Effector memory CD8-positive, alpha-beta T cell (primary cell): Measurements from ENCODE around the gene CLIC1.

ENCODE experiments used
- ATAC-seq: fragments of 150-1000 bp; cut with Tn5 transposase; replicated peaks from 2 replicates; pipeline ENCODE4 v1.10.0; 2021; ENCODE audit warnings: mild to moderate bottlenecking, moderate library complexity
- DNase-seq, 3 experiments: peaks; one replicate each; pipeline ENCODE4 v3.0.0; 2021
- H3K27ac Mint-ChIP-seq, 2 donors: one replicate each; pipeline ENCODE4 v1.8.0; 2022; ENCODE audit warnings: mild to moderate bottlenecking in 2 of 2, mixed read lengths in 2 of 2, moderate library complexity in 2 of 2
- H3K27me3 Mint-ChIP-seq, 2 donors: one replicate each; pipeline ENCODE4 v1.8.0; 2022; ENCODE audit warnings: mixed read lengths in 2 of 2
- H3K36me3 Mint-ChIP-seq: one replicate; pipeline ENCODE4 v1.8.0; 2022; ENCODE audit warnings: mild to moderate bottlenecking, moderate library complexity, mixed read lengths; ENCODE audit not compliant: insufficient read depth
- H3K4me1 Mint-ChIP-seq, 2 donors: one replicate each; pipeline ENCODE4 v1.8.0; 2022; ENCODE audit warnings: low read depth in 2 of 2, mixed read lengths in 2 of 2
- H3K4me3 Mint-ChIP-seq, 2 donors: one replicate each; pipeline ENCODE4 v1.8.0; 2022; ENCODE audit warnings: mild to moderate bottlenecking in 2 of 2, mixed read lengths in 2 of 2, moderate library complexity in 2 of 2
- H3K9me3 Mint-ChIP-seq, 2 donors: one replicate each; pipeline ENCODE4 v1.8.0; 2022; ENCODE audit warnings: mixed read lengths in 2 of 2

CLIC1 gene

DNA sequence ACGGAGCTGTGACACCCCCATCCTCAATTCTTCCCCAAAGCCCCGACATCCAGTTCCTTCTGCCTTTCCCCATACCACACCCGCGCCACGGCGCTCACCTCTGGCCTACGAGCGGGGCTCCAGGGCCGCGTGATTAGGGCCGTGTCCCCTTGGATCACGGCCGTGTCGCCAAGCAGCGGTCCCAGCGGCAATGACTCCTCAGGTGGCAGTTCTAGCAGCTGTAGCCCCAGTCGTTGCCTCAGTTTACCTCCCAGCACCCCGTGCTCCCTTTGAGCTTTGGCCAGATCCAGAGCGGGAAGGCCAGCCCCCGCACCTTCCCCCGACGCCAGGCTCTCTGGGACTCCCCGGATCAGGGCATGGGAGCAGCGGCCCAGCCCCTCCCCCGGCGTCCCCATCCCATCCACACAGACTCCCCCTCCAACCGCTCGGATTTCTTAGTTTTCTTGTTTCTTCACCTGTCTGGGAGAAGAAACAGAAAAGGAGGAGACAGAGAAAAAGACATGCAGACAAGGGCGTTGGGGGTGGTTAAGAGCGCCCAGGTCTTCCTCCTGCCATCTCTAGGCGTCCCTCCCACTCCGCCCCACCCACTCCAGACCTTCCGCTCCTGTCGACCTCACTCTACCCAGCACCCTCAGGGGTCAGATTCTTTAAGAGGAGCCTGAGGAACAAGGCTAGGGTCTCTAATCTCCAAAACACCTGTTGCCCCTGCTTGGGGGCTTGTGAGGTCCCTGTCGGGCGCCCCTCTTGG is 7.4 kb downstream of the CLIC1 start, which contains the start of gene DDAH2:
Gene DDAH2 (minus strand): TSS at position 533 of the 748 bp plus-strand sequence. CDS start 138 bp downstream, at position 395.
- Mint-ChIP-seq H3K4me3 (peak within 1 kb of the TSS; percentile 95 to 97), H3K36me3 (peaks cover 44% of the 10 kb centered on the region), H3K27me3 (no peaks in the 10 kb centered on the region), H3K9me3 (no peaks in the 10 kb centered on the region), H3K4me1 (peaks cover 38 to 44% of the 10 kb centered on the region in 2 donors), H3K27ac (peak within 1 kb of the TSS; percentile 81 to 83)
- ATAC-seq (peak; percentile 20), DNase-seq (no peak)

DNA sequence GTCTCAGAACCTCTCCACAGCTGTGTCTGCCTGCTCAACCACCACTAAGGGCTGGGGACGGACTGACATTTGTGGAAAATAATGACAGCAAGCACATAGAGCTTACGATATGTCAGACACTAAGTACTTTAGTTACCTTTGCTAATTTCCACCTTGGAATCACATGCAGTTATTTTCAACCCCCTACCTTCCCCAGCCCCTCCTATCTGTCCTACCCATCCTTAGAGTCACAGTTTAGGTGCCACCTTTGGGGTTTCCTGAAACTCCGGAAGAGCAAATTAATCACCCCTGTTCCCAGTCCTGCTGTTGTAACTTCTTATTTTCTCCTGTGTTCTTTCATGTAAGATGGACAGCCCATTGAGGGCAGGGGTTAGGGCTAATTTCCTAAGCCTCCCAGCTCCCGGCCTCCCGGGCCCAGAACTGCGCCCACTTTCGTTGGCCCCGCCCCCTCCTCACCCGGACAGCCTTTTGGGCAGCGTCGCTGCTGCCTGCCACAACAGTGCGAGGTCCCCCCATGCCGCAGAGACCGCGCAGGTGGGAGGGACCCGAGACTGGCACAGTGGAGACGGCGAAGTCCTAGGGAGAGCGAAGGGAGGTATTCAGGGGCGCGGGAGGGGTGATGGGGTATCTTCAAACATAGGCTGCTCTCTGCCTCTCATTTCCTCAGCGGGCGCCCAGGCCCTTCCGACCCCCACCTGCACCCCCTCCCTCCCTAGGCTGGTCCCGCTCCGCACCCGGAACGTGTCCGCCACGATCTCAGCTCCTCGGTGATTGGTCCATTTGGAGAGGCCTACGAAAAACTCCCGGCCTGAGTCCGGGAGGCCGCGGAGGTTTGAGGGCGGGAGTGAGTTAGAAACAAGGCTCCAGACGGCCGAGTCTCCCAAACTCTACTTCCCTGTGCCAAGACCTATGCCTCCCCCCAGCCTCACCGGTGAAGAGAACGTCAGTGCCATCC is 8.3 kb downstream of the CLIC1 start:
- H3K9me3 Mint-ChIP-seq: no peaks in the 10 kb centered on the region
- peaks cover 28 to 41% of the 10 kb centered on the region in 2 donors for H3K4me1 Mint-ChIP-seq
- ATAC-seq (no peak), DNase-seq (no peak)
- H3K4me3 Mint-ChIP-seq: peak overlapping the region; percentile 95 to 97
- peaks cover 35% of the 10 kb centered on the region for H3K36me3 Mint-ChIP-seq
- H3K27ac Mint-ChIP-seq: peak overlapping the region in 1 of 2 donors; percentile 3
- H3K27me3 Mint-ChIP-seq: no peaks in the 10 kb centered on the region

DNA sequence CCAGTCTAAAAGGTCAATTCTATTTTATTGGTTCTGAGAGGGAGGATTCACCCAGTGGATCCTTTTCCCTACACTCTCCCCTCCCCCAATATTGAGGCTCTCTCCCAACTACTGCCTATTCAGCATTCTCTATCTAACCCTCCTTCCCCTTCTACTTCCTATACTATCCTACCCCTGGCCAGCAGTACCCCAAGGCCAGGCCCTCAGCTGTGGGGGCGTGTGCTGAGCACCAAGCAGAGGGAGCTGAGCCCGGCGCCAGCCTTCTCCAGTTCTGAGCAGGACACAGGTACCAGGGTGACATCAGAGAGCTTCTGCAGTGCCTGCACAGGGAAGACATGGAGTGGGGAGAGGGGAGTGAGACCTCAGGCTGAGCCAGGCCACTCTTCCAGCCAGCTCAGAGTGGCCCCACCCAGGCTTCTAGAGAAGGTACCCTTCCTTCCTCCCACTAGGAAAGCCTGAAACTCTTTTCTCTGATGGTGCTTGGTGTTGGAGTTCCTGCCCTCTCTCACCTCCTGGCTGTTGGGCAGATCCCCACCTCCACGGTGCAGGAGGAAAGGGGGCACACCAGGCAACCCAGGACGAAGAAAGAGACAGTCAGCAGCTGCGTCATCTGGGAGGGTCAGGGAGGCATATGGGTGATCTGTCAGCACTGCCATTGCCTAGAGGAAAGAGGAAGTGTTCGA is 9.2 kb downstream of the CLIC1 start:
- Mint-ChIP-seq H3K36me3 (peaks cover 32% of the 10 kb centered on the region), H3K4me3 (peak overlapping the region; percentile 58 to 95), H3K27me3 (no peaks in the 10 kb centered on the region), H3K27ac (peak overlapping the region; percentile 3 to 35), H3K9me3 (no peaks in the 10 kb centered on the region), H3K4me1 (peaks cover 27 to 41% of the 10 kb centered on the region in 2 donors)
- DNase-seq (no peak), ATAC-seq (peak; percentile 28)

DNA sequence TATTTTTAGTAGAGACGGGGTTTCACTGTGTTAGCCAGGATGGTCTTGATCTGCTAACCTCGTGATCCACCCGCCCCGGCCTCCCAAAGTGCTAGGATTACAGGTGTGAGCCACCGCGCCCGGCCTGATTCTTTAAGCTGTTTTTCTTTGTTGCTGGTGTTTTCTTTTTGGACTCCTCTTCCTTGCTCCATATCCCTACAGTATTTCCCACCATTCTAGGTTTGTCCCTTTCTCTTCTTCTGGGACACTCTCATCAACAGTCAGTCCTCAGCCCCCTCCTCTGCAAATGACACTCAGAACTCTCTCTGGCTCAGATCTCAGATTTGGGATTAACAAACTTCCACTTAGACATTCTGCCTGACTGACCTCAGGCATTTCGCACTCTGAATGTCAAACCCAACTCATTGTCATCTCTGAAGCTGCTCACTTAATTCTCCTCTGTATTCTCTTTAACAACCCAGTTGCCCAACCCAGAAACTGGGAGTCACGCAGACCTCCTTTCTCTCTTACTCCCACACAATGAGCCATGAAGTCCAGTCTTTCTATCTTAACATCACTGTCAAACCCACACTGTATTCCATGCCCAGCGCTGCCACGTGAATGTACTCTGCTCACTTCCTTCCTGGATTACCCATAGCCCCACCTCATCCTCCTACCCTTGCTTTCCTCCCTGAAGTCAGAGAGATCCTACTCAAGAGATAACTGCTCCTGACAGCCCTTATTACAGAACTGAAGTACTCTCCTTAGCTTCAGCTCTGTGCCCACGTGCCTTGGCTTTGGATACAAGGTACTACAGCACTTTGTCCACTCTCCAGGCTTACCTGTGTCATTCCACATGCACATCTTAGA is 10.6 kb downstream of the CLIC1 start:
- peaks cover 20 to 38% of the 10 kb centered on the region in 2 donors for H3K4me1 Mint-ChIP-seq
- DNase-seq (no peak), ATAC-seq (no peak)
- H3K4me3 Mint-ChIP-seq: no peak overlapping the region
- H3K9me3 Mint-ChIP-seq: no peaks in the 10 kb centered on the region
- H3K27ac Mint-ChIP-seq: peak overlapping the region in 1 of 2 donors; percentile 53
- peaks cover 18% of the 10 kb centered on the region for H3K36me3 Mint-ChIP-seq
- no peaks in the 10 kb centered on the region for H3K27me3 Mint-ChIP-seq

DNA sequence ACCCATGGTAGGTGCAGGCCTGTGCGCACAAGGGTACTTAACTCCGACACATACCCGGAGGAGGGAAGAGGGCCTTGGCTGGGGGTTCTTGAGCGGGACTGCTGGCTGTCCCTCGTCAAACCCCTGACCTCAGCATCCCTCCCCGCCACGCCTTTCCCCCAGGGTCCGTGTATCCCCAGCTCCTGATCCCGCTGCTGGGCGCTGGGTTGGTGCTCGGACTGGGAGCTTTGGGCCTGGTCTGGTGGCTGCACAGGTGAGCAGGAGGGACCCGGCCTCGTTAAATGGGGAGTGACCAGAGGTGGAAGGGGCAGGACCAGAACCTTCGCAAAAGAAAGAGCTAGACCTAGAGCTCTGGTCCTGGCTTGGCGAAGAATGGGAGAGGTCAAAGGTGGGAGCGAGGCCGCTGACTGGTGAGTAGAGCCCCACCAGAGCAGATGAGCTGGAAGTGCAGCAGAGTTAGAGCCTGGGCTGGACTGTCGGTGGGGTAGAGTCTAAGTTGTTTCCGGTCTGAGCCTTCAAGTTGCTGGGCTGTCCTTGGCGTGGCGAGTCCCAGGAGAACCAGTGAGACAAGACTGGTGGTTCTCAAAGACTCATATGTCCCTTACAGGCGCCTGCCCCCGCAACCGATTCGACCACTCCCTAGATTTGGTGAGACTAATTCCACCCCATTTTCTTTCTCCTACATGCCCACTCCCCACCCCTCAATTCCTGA is 12.2 kb downstream of the CLIC1 start:
- DNase-seq (no peak), ATAC-seq (no peak)
- H3K4me3 Mint-ChIP-seq: no peak overlapping the region
- no peaks in the 10 kb centered on the region for H3K27me3 Mint-ChIP-seq
- peaks cover 7 to 26% of the 10 kb centered on the region in 2 donors for H3K4me1 Mint-ChIP-seq
- peaks cover 6% of the 10 kb centered on the region for H3K36me3 Mint-ChIP-seq
- H3K27ac Mint-ChIP-seq: peak overlapping the region; percentile 33 to 44
- no peaks in the 10 kb centered on the region for H3K9me3 Mint-ChIP-seq

DNA sequence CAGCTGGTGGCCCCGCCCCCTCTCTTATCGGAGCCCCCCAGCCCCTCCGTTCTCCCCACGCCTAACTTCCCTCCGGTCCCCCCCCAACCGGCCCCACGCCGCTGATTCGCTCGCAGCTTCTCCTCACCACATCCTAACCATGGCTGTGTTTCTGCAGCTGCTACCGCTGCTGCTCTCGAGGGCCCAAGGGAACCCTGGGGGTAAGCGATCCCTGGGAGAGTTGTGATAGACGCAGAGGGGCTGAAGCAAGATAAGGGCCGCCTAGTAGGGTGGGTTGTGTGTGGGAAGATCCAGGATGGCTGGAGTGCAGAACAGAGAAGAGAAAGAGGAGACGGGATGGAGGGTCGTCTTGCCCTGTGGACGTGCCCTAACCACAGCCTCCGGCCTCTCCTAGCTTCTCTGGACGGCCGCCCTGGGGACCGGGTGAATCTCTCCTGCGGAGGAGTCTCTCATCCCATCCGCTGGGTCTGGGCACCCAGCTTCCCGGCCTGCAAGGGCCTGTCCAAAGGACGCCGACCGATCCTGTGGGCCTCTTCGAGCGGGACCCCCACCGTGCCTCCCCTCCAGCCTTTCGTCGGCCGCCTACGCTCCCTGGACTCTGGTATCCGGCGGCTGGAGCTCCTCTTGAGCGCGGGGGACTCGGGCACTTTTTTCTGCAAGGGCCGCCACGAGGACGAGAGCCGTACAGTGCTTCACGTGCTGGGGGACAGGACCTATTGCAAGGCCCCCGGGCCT is 12.9 kb downstream of the CLIC1 start, which contains the start of gene MPIG6B:
Gene MPIG6B (plus strand): TSS at position 129 of the 735 bp plus-strand sequence. CDS start 11 bp downstream, at position 140.
- Mint-ChIP-seq H3K27ac (peak within 1 kb of the TSS in 1 of 2 donors; percentile 44), H3K9me3 (no peaks in the 10 kb centered on the region), H3K36me3 (peaks cover 5% of the 10 kb centered on the region), H3K27me3 (no peaks in the 10 kb centered on the region), H3K4me1 (peaks cover 1 to 20% of the 10 kb centered on the region in 2 donors), H3K4me3 (no peak within 1 kb of the TSS)
- no peak for ATAC-seq
- DNase-seq: no peak

- Mint-ChIP-seq H3K9me3 (no peaks in the 10 kb centered on the region), H3K4me1 (peaks cover 0 to 12% of the 10 kb centered on the region in 2 donors), H3K4me3 (no peak overlapping the region), H3K27me3 (no peaks in the 10 kb centered on the region), H3K27ac (no peak overlapping the region), H3K36me3 (peaks cover 5% of the 10 kb centered on the region)
- ATAC-seq (no peak), DNase-seq (no peak)
Observed at GRCh38 chr6:31722173-31722572, 14.2 kb downstream of the CLIC1 start.

DNA sequence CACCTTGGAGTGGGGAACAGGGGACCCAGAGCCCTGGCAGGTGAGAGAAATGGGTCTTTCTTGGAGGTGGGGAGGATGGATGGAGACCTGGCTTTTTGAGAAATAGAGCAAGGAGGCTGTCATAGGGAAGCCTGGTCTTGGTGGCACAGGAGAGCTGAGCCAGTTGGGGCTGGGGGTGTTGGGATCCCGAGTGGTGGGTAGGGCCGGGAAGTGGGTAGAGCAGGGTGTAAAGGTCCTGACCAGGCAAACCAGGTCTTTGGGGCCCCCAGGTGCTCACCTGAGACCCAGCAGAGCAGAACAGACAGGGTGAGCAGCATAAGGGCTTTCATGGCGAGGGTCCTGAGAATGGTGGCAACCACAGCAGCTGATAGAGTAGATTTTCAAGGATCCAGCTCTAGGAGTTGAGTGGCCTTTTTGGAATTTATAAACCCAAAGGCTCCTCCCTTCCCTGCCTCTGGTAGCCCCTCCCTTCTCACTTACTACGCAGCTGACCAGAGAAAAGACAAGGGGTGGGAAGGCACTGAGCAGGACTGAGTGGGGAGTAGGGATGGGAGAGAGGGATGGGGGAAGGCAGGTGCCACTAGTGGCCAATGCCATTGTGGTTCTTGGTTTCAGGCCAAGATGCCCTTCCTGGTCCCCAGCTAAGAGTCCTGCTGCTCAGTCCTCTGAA is 14.8 kb downstream of the CLIC1 start, which contains the start of gene LY6G6C:
Gene LY6G6C (minus strand): TSS at position 396 of the 670 bp plus-strand sequence. CDS start 67 bp downstream, at position 329.
- peaks cover 0 to 8% of the 10 kb centered on the region in 2 donors for H3K4me1 Mint-ChIP-seq
- no peaks in the 10 kb centered on the region for H3K27me3 Mint-ChIP-seq
- no peak within 1 kb of the TSS for H3K4me3 Mint-ChIP-seq
- H3K9me3 Mint-ChIP-seq: no peaks in the 10 kb centered on the region
- no peak within 1 kb of the TSS for H3K27ac Mint-ChIP-seq
- DNase-seq (no peak), ATAC-seq (no peak)
- H3K36me3 Mint-ChIP-seq: peaks cover 3% of the 10 kb centered on the region

- peaks cover 0 to 6% of the 10 kb centered on the region in 2 donors for H3K4me1 Mint-ChIP-seq
- DNase-seq (no peak), ATAC-seq (no peak)
- no peak overlapping the region for H3K27ac Mint-ChIP-seq
- peaks cover 3% of the 10 kb centered on the region for H3K36me3 Mint-ChIP-seq
- no peaks in the 10 kb centered on the region for H3K9me3 Mint-ChIP-seq
- H3K4me3 Mint-ChIP-seq: no peak overlapping the region
- H3K27me3 Mint-ChIP-seq: no peaks in the 10 kb centered on the region
Observed at GRCh38 chr6:31720196-31720770, 16.0 kb downstream of the CLIC1 start.

DNA sequence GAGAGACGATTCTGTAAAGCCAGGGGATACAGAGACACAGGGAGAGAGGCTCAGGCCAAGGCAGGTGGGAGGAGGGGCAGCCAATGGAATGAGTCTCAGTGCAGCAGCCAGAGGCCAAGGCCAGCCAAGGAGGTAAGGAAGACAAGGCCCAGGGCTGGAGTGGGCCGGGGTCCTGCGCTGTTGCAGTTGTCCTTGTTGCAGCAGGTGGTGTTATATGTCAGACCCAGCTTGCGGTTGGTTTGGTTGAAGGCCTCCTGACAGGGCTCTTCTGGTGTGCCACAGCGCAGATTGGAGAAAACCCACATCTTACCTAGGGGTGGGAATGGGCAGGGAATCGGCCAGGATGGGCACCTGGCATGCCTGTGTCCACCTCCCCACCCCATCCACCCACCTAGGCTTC is 17.3 kb downstream of the CLIC1 start:
- Mint-ChIP-seq H3K27me3 (no peaks in the 10 kb centered on the region), H3K36me3 (peaks cover 3% of the 10 kb centered on the region), H3K4me1 (peaks cover 0 to 6% of the 10 kb centered on the region in 2 donors), H3K9me3 (no peaks in the 10 kb centered on the region), H3K27ac (peak overlapping the region in 1 of 2 donors; percentile 4), H3K4me3 (no peak overlapping the region)
- DNase-seq (no peak), ATAC-seq (no peak)

GRCh38 chr6:31718265-31718664 is 18.1 kb downstream of the CLIC1 start:
- no peaks in the 10 kb centered on the region for H3K9me3 Mint-ChIP-seq
- ATAC-seq: no peak
- no peaks in the 10 kb centered on the region for H3K27me3 Mint-ChIP-seq
- H3K27ac Mint-ChIP-seq: no peak overlapping the region
- no peak overlapping the region for H3K4me3 Mint-ChIP-seq
- peaks cover 3% of the 10 kb centered on the region for H3K36me3 Mint-ChIP-seq
- peaks cover 0 to 3% of the 10 kb centered on the region in 2 donors for H3K4me1 Mint-ChIP-seq
- no peak for DNase-seq
